Tibial artery (tissue), 4 donors: ENCODE results near the gene UPP2.

Experiments used
- DNase-seq, 2 donors: peaks; one replicate each; pipeline ENCODE4 v3.0.0-alpha.2; 2019
- H3K27ac ChIP-seq, 2 donors: fragments of 200-600 bp; sonication (generic) in 1 of 2; 1 replicate in 1 of 2; 2 replicates in 1 of 2; pipeline ENCODE4 v1.5.1; 2018 to 2019; ENCODE audit warnings: mild to moderate bottlenecking in 1 of 2
- H3K27me3 ChIP-seq, 2 donors: fragments of 200-600 bp; sonication (generic) in 1 of 2; one replicate each; pipeline versions ENCODE4 v1.5.1 to v1.6.0; 2016 to 2019
- H3K36me3 ChIP-seq, 3 donors: fragments of 200-600 bp; sonication (generic) in 2 of 3; one replicate each; pipeline ENCODE4 v1.5.1; 2016 to 2019; ENCODE audit warnings: mild to moderate bottlenecking in 2 of 3
- H3K4me1 ChIP-seq, 4 donors: fragments of 200-600 bp; sonication (generic) in 2 of 4; 1 replicate in 3 of 4; 2 replicates in 1 of 4; pipeline ENCODE4 v1.5.1; 2016 to 2019
- H3K4me3 ChIP-seq, 2 donors: fragments of 200-600 bp; sonication (generic) in 1 of 2; 1 replicate in 1 of 2; 2 replicates in 1 of 2; pipeline ENCODE4 v1.5.1; 2018 to 2019; ENCODE audit warnings: mild to moderate bottlenecking in 2 of 2
- H3K9me3 ChIP-seq, 3 donors: fragments of 200-600 bp; sonication (generic) in 1 of 3; one replicate each; pipeline ENCODE4 v1.5.1; 2016 to 2019
- CTCF ChIP-seq, 2 experiments: fragments of 200-600 bp in 1 of 2; fragments of 450-650 bp in 1 of 2; IDR thresholded peaks; one replicate each; pipeline ENCODE4 v1.5.1; 2017 to 2019; ENCODE audit warnings: antibody characterized with exemption in 2 of 2, mild to moderate bottlenecking in 1 of 2, moderate library complexity in 1 of 2
- intact Hi-C: fragments of 100-400 bp; cut with DNase I; formaldehyde crosslinking; loops from one replicate; pipeline ENCODE4 v1.15.0; 2023; ENCODE audit warnings: low total_unique reads

Gene UPP2

GRCh38 chr2:158089322-158089721 lies 12.4 kb upstream of the UPP2 start:
- no peaks in the 10 kb centered on the region for H3K27me3 ChIP-seq
- intact Hi-C loops: no loop called here
- no peaks in the 10 kb centered on the region for H3K4me1 ChIP-seq
- no peaks in the 10 kb centered on the region for H3K36me3 ChIP-seq
- peaks cover 0 to 9% (median 2%) of the 10 kb centered on the region in 3 donors for H3K9me3 ChIP-seq
- TF ChIP-seq CTCF (IDR thresholded peaks at IDR 0.05): no peak
- no peak for DNase-seq
- no peak overlapping the region for H3K4me3 ChIP-seq
- H3K27ac ChIP-seq: no peak overlapping the region

GRCh38 chr2:158091647-158092046 lies 10.0 kb upstream of the UPP2 start:
- DNase-seq: no peak
- Histone ChIP-seq H3K4me3 (no peak overlapping the region), H3K9me3 (peaks cover 0 to 9% (median 2%) of the 10 kb centered on the region in 3 donors), H3K27ac (no peak overlapping the region), H3K36me3 (no peaks in the 10 kb centered on the region), H3K4me1 (no peaks in the 10 kb centered on the region), H3K27me3 (no peaks in the 10 kb centered on the region)
- intact Hi-C loops: no loop called here
- TF ChIP-seq CTCF (IDR thresholded peaks at IDR 0.05): no peak

- H3K27me3 ChIP-seq: no peaks in the 10 kb centered on the region
- no peak overlapping the region for H3K27ac ChIP-seq
- no peak overlapping the region for H3K4me3 ChIP-seq
- no peaks in the 10 kb centered on the region for H3K36me3 ChIP-seq
- H3K4me1 ChIP-seq: no peaks in the 10 kb centered on the region
- intact Hi-C loops: no loop called here
- DNase-seq: no peak
- no peak for TF ChIP-seq CTCF (IDR thresholded peaks at IDR 0.05)
- H3K9me3 ChIP-seq: no peaks in the 10 kb centered on the region
Observed at GRCh38 chr2:158094487-158095092, 7.1 kb upstream of the UPP2 start.

GRCh38 chr2:158095269-158095668 lies 6.4 kb upstream of the UPP2 start:
- Histone ChIP-seq H3K9me3 (no peaks in the 10 kb centered on the region), H3K27me3 (no peaks in the 10 kb centered on the region), H3K36me3 (no peaks in the 10 kb centered on the region), H3K4me3 (no peak overlapping the region), H3K27ac (no peak overlapping the region), H3K4me1 (no peaks in the 10 kb centered on the region)
- intact Hi-C loops: no loop called here
- no peak for TF ChIP-seq CTCF (IDR thresholded peaks at IDR 0.05)
- DNase-seq: no peak

- Histone ChIP-seq H3K36me3 (no peaks in the 10 kb centered on the region), H3K27ac (no peak overlapping the region), H3K4me3 (no peak overlapping the region), H3K4me1 (no peaks in the 10 kb centered on the region), H3K9me3 (no peaks in the 10 kb centered on the region), H3K27me3 (no peaks in the 10 kb centered on the region)
- no peak for DNase-seq
- no peak for TF ChIP-seq CTCF (IDR thresholded peaks at IDR 0.05)
- intact Hi-C loops: no loop called here
Observed at GRCh38 chr2:158095912-158096311, 5.8 kb upstream of the UPP2 start.

- intact Hi-C loops: no loop called here
- no peaks in the 10 kb centered on the region for H3K36me3 ChIP-seq
- DNase-seq: no peak
- no peak overlapping the region for H3K27ac ChIP-seq
- TF ChIP-seq CTCF (IDR thresholded peaks at IDR 0.05): no peak
- no peak overlapping the region for H3K4me3 ChIP-seq
- no peaks in the 10 kb centered on the region for H3K4me1 ChIP-seq
- H3K9me3 ChIP-seq: no peaks in the 10 kb centered on the region
- no peaks in the 10 kb centered on the region for H3K27me3 ChIP-seq
Observed at GRCh38 chr2:158097481-158097880, 4.2 kb upstream of the UPP2 start.
